Measurements from ENCODE around the gene KLHL26.
"Not testable (repeated sequence)": the region's sequence is repeated elsewhere in the genome, so short reads cannot be mapped to it uniquely, and the experiment has no call there.

The KLHL26 gene

DNA sequence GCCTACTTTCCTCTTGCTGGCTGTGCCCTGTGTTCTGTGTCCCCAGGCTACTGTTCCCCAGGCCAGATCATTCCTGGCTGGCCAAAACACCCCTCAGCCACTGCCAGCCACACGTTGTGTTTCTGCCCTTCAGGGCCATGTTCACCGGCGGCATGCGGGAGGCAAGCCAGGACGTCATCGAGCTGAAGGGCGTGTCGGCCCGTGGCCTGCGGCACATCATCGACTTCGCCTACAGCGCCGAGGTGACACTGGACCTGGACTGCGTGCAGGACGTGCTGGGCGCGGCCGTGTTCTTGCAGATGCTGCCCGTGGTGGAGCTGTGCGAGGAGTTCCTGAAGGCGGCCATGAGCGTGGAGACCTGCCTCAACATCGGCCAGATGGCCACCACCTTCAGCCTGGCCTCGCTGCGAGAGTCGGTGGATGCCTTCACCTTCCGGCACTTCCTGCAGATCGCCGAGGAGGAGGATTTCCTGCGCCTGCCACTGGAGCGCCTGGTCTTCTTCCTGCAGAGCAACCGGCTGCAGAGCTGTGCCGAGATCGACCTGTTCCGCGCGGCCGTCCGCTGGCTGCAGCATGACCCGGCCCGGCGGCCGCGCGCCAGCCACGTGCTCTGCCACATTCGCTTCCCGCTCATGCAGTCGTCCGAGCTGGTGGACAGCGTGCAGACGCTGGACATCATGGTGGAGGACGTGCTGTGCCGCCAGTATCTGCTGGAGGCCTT is 30.9 kb downstream of the KLHL26 start:
- no peak for DNase-seq

DNA sequence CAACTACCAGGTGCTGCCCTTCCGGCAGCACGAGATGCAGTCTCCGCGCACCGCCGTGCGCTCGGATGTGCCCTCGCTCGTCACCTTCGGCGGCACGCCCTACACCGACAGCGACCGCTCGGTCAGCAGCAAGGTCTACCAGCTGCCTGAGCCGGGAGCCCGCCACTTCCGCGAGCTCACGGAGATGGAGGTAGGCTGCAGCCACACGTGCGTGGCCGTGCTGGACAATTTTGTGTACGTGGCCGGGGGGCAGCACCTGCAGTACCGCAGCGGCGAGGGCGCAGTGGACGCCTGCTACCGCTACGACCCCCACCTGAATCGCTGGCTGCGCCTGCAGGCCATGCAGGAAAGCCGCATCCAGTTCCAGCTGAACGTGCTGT is 31.4 kb downstream of the KLHL26 start:
- DNase-seq = no peak

DNA sequence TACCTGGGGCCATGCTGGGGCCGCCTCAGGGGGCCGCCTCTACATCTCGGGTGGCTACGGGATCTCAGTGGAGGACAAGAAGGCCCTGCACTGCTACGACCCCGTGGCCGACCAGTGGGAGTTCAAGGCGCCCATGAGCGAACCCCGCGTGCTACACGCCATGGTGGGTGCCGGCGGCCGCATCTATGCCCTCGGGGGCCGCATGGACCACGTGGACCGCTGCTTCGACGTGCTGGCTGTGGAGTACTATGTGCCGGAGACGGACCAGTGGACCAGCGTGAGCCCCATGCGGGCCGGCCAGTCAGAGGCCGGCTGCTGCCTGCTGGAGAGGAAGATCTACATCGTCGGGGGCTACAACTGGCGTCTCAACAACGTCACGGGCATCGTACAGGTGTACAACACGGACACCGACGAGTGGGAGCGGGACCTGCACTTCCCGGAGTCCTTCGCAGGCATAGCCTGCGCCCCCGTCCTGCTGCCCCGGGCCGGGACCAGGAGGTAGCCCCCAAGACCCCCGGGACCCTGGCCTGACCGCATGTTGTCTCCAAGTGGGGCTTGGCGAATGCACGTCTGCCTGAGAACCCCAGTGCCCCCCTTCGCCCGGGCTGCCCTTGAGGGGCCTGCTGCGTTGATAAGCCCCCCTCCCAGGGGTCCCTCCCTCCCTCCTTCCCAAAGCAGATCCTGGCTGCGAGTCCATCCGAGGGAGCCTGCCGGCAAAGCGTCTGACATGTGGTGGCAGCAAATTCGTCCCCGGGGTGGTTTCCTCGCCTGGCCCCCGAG is 32.1 kb downstream of the KLHL26 start:
- no peak for DNase-seq

DNA sequence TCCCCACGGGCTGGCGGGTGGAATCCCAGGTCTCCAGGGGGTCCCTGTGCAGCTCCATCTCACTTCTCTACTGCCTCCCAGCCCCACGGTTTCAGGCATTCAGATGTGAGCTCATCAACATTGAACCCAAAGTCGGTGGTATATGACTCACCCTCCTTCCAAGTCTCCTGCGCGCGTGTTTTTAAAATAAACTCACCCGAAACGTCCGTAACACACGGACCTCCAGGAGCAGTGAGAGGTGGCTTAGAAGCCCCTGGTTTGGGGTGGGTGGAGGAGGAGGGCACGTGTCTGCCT is 32.6 kb downstream of the KLHL26 start:
- no peak for DNase-seq

DNA sequence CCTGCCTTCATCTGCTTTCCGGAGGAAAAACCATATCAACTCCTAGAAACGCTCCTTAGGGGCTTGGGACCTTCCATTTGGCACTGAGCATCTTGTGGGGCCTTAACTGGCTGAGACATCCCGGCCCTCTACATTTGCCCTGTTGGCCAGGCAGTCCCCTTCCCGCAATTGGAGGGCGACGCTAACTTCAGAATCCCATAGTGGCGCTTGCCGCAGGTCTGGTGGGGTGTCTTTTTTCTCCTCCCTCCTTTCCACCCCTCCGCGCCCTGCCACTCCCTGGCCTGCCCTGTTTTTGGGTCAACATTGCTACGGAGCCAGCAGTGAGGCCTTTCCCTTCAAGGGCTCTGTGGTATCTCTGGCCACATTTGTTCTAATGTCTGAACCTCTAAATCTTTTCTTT is 33.1 kb downstream of the KLHL26 start:
- DNase-seq = no peak

DNA sequence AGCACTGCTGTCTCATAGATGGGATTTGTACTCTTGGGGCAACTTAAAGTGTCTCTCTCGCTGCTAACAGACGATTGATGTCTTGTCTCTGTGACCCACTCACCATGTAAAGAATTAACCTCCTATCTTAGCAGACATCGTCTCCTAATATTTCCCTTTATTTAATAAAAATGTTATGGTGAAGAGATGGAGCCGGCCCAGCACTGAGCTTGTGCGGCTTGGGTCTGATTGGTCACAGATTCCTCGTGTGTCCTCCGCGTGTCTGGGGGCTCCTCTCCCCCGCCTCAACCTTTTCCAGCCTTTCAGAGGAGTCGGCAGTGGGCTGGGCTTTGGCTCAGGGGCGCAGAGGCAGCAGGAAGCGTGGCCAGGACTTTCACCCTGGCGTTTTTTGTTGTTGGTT is 33.5 kb downstream of the KLHL26 start:
- DNase-seq = no peak

DNA sequence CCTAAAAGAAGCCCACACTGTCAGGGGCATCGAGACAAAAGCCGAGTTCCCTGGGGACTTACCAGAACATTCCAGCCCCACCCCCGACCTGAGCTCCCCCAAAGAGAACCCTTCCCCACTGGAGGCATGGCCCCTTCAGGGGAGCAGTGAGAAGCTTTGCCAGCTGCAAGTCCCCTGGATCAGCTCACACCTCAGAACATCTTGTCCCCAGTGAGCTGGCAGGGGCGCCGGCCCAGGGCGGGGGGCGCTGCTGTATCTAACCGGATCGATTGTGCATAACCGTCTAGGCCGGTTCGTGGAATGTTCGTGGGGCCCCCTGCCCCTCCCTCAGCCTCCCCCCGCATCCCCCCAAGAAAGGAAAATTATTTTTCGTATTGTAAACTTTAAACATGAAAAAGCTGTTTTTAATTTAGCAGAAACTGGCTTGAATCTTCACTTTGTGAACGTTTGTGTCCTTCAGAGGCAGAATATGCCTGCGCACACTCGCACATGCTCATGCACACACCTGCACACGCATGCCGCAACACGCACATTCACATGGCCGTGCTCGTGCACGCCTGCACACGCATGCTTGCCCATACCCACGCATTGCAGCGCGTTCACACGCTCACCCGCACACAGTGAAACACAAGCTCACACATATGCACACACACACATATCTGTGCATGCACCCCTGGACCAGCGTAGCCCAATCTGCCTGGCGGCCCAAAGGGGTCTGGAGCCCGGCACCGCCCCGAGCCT is 34.6 kb downstream of the KLHL26 start:
- no peak for DNase-seq

DNA sequence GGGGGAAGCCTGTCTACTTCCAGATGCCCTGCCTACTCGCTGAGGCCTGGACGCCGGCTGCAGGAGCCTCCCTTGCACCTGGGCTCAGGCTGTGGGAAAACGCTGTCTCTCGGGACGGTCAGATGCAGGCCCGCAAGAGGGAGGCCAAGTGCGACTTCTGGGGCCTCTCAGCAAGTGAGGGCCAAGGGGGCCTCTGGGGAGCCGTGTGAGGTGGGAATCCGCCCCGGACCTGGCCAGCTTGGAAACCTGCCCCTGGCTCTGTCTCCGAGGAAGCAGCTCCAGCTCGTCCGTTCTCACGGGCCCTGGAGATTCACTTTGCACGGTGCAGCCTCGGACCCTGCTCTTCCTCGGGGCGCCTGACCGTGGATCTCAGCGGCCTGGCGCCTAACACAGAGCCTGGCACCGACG is 35.2 kb downstream of the KLHL26 start:
- DNase-seq = no peak

DNA sequence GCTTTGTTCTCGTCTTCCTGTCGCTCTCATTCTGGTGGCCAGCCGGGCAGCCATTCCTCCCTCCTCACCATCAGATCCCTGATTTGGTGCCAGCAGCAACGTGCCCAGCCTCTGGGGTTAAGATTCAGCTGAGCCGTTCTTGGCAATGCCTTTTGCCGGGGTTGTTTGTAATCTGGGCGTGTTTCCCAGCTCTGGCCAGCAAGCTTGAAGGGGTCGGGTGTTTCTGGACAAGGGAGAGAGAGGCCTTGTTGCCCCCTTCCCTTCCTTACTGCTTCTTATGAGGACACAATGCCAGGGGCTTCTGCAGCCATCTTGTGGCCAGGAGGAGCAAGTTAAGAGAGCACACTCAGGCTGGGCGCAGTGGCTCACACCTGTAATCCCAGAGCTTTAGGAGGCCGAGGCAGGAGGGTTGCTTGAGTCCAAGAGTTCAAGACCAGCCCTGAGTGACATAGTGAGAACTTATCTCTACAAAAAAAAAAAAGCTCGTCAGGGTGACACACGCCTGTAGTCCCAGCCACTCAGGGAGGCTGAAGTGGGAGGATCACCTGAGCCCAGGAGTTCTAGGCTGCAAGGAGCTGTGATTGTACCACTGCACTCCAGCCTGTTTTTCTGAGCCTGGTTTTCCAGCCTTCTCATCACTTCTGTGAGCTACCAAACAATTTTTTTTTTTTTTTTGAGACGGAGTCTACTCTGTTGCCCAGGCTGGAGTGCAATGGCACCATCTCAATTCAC is 35.9 kb downstream of the KLHL26 start:
- no peak for DNase-seq

DNA sequence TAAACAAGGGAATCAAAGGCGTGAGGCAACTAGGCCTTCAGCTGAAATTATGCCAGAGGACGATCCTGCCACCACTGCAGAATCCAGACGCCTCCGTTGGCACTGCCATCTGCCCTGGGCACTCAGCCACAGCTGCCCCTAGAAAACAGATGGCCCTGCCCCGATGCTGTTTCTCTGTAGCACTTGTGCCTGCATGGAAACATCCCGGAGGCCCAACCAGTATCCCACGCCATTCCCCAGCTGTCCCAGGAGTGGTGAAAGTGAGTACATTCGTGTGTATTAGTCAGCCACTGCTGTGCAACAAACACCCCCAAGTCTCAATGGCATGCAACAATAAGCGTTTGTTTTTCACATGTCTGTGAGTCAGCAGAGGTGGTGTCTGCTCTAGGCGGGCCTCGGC is 37.8 kb downstream of the KLHL26 start:
- no peak for DNase-seq

DNA sequence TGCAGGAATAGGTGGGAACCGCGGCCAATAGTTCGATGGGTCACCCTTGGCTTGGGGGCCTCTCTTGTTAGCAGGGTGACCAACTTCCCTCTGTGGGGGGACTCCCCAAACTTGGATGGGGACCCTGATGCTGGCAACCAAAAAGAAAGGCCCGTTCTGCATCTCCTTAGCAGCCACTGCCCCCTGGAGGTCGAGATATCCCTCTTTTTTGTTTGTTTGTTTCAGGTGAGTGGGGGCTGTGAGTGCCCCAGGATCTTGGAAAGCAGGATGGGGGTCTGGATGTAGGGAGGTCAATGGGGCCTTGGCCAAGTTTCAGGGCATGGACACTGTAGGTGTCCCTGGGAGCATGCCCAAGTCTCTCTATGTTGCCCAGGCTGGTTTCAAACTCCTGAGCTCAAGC is 39.0 kb downstream of the KLHL26 start:
- DNase-seq = no peak

DNA sequence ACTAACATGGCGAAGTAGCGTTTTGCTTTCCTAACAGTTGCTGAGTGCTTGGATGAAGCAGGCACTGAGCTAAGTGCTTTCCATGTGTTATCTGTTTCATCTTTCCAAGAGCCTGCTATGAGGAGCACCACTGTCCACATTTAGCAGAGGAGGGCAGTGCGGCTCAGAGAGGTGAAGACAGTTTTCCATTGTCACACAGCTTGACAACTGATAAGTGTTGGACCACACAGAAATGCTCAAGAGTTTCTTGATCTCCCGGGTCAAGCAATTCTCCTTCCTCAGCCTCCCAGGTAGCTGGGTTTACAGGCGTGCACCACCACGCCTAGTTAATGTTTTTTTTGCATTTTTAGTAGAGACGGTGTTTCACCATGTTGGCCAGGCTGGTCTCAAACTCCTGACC is 39.9 kb downstream of the KLHL26 start:
- no peak for DNase-seq

DNA sequence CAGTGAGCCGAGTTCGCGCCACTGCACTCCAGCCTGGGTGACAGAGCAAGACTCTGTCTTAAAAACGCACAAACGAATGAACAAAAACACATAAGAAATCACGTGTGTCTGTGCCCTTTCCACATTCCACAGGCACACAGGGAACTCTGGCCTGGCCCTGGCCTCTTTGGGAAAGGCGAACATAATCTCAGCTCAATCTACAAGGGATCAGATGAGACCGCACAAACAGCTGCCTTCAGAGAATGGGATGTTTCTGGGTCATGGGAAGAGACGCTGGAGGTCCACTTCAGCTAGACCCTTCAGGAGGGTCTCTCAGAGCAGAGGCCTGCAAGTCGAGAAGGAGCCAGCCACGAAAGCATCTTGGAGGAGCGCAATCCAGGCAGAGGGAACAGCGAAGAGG is 40.3 kb downstream of the KLHL26 start:
- DNase-seq = no peak

DNA sequence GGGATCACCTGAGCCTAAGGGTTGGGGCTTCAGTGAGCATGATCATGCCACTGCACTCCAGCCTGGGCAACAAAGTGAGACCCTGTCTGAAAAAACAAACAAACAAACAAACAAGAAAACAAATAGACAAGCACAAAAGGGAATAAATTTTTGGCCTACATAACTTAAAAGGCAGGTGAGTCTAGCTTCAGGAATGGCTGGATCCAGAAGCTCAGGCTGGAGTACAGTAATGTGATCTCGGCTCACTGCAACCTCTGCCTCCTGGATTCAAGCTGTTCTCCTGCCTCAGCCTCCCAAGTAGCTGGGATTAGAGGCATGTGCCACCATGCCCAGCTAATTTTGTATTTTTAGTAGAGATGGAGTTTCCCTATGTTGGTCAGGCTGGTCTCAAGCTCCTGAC is 43.3 kb downstream of the KLHL26 start:
- not testable (repeated sequence) for DNase-seq

DNA sequence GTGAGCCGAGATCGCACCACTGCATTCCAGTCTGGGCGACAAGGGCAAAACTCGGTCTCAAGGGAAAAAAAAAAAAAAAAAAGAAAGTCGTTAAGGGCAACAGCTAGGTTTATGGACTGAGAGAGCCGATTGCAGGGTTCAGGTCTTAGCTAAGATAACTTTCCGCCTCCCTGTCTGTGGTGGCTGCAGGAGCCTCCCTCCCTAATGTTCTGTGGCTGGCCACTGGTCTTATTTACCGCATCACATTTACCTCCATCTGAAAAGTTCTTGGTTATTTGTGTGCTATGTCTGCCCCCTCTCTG is 45.9 kb downstream of the KLHL26 start:
- DNase-seq = no peak

DNA sequence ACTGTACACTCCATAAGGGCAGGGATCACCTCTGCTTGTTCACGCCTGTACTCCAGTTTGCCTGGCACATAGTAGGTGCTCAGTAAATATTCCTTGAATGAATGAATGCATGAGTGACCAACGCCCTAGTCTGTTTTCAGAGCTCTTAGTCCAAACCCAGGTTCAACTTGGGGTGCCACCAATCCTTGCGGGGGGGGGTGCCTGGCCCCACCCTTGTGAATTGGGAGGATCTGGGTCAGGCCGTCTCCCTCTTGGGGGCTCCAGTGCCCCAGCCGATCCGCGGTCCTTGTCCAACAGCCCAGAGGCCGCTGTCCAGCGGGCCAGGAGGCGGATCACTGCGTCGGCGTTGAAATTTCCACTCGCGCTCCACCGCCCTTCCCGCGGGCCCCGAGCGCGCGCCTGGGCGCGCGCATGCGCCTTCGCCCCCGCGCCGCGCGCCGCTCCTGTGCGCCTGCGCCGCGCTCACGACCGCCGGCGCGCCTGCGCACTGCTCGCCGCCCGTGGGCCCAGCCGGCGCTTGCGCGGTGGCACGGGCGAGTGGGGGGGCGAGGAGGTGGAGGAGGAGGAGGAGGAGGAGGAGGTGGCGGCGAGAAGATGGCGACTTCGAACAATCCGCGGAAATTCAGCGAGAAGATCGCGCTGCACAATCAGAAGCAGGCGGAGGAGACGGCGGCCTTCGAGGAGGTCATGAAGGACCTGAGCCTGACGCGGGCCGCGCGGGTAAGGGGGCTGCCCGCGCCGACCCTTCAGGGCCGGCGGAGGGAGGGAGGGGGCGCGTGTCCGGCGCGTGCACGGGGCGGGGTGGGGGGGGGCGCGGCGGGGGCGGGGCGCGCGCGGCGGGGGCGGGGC is 46.5 kb downstream of the KLHL26 start, which contains the start of gene CRTC1:
TSS of gene CRTC1 (plus strand) at position 572 of the 849 bp plus-strand sequence. CDS start at position 595, 23 bp downstream.
- peak; percentile 95 for DNase-seq

DNA sequence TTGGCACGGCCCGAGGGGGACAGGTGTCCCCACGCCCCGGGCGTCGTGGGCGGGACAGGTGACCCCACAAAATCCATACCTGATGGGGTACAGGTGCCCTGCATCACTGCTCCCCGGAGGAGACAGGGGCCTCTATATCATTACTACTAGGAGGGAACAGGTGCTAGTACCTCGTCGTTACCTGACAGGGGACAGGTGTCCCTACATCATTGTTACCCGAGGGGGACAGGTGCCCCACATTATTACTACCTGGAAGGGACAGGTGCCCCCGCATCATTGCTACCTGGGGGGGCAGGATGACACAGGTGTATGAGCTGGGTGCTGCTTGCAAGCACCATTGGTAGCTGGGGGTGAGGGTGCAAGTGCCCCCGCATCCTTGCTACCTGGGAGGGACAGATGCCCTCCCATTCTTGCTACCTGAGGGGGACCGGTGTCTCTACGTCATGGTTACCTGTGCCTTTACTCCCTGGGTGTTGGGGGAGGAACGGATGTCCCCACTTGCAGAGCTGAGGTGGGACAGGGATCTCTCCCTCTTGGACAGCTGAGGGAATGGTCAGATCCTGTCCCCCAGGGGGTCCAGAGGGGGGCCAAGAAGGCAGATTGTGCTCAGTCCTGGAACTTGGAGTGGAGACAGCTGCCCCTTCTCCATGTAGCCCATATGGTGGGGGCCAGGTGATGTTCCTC is 47.3 kb downstream of the KLHL26 start:
- DNase-seq = no peak

DNA sequence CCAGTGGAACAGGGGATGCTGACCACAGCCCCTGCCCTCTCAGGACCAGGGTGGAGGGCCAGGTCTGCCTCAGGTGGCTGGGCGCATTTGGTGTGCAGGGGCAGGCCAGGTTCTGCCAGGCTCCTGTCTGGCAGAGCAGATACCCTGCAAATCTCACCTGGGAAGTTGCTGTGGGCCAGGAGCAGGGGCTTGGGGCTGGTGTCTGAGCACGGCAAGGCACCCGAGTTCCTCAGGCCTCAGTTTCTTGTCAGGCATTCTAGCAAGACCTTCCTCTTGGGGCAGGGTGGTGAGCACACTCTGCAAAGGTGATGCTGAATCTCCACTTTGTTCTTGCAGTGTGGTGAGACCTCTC is 47.8 kb downstream of the KLHL26 start:
- DNase-seq = no peak

DNA sequence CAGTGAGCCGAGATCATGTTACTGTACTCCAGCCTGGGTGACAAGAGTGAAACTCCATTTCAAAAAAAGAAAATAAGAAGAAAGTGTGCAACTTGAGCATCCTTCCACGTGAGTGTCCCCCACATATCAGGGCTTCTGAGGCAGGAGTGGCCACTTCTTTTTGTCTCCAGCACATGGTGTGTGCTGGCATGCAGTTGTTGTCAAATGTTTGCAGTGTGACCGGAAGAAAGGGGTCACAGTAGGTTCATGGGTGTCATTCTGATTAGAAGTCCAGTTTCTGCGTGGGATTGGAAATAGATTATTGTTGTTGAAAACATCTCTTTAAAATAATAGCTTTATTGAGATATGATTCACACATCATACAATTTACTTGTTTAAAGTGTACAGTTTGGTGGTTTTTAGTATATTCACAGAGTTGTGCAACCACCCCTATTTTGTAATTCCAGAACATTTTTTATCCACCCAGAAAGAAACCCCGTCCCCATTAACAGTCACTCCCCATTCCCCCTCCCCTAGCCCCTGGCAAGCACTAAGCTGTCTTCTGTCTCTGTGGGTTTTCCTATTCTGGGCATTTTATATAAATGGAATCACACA is 48.9 kb downstream of the KLHL26 start:
- no peak for DNase-seq

DNA sequence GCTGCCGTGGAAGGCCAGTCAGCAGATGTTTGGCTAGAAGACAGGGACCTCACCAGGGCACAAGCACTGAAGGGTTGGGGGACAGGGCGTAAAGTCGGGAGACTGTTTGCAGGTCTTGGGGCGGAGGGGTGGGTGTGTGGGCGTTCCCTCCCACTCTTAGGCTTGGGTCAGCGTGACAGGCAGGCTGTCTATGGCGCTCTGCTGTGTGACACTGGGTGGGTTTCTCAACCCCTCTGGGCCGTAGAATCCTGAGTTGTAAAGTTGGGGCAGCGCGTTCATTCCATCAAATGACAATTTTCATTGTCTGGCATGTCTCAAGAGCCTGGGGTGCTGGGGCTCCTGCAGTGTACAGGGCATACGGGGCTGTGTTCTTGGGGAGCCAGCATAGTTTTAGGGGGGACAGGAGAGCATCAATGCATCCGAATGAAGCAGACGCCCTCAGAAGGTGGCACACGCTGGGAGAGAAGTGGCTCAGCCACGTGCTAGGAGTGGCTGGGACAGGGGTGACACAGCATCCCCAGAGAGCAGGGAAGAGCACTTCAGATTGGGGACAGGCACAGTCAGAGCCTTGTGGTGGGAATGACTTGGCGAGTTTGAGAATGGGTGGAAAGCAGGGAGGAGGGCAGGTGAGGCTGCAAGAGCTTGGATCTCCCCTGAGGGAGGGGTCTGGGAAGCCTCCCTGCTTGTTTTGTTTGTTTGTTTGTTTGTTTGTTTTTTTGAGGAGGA is 51.1 kb downstream of the KLHL26 start:
- DNase-seq = no peak

DNA sequence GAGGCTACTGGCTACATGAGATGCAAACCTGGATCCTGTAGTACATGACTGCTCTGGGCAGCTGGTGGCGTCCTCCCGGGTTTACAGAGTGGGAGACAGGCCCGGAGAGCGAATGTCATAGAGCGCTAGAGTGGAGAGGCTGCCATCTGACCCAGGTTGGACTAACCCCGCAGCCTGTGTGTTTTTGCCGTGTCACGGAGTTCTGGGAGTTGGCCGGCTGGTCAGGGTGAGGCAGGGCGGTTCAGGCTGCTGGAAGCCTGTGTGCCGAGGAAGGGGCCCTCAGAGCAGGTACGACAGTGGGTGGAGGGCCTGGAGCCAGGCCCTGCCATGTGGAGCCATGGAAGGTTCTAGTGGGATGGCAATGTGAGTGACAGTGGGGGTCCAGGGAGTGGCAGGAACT is 59.2 kb downstream of the KLHL26 start:
- DNase-seq = no peak
